GM12864 (cell line): ENCODE results near the gene TNFRSF1B.
A peak's percentile ranks its signal among the peaks of the same experiment; 100 is the strongest.

ENCODE experiments used
- DNase-seq: peaks from one replicate; pipeline ENCODE4 v3.0.0-alpha.2; 2011; ENCODE audit warnings: low read depth
- H3K4me3 ChIP-seq: 2 replicates; pipeline ENCODE4 v1.5.1; 2011; ENCODE audit warnings: mild to moderate bottlenecking, low read depth, low read length, control low read depth
- TF ChIP-seq, protein P1 (sequence below): IDR thresholded peaks from 2 replicates; pipeline ENCODE4 v1.5.1; 2011; ENCODE audit warnings: low read depth, mild to moderate bottlenecking, moderate library complexity, low read length, control low read depth, inconsistent platforms; ENCODE audit errors: missing control alignments

The TNFRSF1B gene

DNA sequence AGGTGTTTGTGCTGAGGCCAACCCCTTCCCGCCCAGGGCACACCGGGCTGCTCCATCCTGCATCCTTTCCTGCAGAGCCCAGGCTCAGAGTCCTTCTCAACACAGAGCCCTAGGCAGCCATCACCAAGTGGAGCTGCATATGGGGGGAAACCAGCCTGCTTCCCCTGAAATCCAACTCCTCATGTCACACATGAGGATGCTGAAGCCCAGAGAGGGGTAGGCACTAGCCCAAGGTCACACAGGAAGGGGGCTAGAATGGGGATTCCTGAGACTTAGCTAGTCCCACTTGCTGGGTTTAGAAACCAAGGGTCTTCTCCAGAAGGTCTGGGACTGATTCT lies 5.5 kb upstream of the TNFRSF1B start:
- H3K4me3 ChIP-seq, result no peak overlapping the region
- TF ChIP-seq, protein P1, sequence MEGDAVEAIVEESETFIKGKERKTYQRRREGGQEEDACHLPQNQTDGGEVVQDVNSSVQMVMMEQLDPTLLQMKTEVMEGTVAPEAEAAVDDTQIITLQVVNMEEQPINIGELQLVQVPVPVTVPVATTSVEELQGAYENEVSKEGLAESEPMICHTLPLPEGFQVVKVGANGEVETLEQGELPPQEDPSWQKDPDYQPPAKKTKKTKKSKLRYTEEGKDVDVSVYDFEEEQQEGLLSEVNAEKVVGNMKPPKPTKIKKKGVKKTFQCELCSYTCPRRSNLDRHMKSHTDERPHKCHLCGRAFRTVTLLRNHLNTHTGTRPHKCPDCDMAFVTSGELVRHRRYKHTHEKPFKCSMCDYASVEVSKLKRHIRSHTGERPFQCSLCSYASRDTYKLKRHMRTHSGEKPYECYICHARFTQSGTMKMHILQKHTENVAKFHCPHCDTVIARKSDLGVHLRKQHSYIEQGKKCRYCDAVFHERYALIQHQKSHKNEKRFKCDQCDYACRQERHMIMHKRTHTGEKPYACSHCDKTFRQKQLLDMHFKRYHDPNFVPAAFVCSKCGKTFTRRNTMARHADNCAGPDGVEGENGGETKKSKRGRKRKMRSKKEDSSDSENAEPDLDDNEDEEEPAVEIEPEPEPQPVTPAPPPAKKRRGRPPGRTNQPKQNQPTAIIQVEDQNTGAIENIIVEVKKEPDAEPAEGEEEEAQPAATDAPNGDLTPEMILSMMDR, result no peak

DNA sequence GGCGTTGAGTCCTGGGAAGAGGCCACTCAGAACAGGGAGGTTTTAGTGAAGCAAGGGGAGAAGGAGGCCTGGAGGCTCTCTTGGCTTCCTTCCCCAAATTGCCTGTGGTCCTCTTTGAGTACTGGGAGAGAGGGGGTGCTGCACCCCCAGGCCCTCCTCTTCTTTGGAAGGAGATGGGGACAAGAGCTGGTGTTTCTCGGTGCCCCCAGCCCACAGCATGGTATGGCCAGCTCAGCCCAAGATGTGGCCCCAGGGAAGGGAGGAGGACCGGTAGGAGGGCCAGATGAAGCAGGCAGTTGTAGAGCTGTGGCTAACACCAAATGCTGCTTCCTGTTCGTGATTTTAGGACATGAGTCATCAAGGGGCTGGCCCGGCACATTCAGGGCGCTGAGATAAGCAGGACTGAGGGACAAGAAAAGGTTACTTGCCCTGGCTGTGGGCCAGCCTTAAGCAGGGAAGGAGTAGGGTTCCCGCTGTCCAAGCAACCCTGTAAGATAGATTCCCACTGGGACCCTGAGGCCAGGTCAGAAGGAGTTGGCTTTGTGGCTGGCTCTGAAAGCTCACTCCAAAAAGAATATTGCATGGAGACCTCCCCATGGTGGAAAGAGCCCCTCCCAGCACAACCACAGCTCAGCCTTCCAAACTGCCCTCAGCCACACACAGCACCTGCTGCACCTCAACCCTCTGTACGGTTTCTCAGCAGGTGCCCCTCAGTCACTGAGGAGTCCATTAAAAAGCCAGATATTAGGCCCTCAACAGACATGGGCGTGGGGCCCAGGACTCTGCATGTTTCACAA lies 4.9 kb upstream of the TNFRSF1B start:
- DNase-seq, result peak; percentile 92

More for the DNA sequence above, 5.5 kb upstream of the TNFRSF1B start:
- no peak for DNase-seq

DNA sequence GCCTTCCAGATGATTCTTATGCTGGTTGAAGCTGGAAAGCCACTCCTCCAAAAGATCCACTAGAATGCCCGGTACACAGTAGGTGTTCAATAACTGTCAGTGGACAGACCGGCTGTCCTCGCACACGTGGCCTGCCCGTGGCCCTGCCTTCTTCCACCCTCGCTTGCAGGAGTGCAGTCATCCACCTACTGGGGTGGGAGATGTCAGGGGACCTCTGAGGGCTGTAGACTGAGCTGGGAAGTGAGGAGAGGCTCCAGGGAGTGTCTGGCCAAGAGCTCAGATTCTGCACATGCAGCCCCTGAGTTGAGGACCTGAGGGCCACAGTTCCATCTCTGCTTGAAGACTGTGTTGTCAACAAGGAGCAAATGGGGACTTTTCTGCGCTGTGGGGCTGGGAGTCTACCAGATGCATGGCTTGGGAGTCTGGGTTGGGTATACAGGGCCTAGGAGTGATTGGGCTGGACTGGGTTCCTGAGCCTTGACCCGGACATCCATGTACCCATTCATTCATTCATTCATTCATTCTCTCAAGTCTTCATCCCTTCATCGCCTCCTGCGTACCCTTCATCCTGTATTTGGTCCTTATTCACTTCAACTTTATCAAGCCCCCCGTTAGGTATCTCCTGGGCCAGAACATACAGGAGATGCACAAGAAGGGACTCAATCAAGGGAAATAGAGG lies 4.2 kb upstream of the TNFRSF1B start:
- no peak overlapping the region for H3K4me3 ChIP-seq
- TF ChIP-seq, protein P1, result no peak

More for the DNA sequence above, 4.9 kb upstream of the TNFRSF1B start:
- TF ChIP-seq, protein P1, result no peak
- H3K4me3 ChIP-seq, result no peak overlapping the region

DNA sequence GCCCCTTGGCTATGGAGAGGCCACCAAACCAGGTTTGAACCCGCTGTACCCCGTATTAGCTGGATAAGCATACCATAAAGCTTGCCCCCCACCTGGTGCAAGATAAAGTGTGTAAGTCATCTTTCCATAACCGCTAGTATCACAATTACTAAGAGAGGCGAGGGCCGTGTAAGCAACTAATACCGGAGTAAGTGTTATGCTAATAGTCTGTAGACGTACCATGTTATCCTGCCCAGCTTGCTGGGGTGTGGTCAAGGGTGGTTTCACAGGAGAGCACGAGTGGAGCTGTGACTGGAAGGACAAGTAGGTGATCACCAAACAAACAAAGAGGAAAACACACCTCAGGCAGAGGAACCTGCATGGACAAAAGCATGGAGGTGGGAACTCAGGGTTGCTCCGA lies 3.6 kb upstream of the TNFRSF1B start:
- DNase-seq, result no peak
- TF ChIP-seq, protein P1, result no peak
- no peak overlapping the region for H3K4me3 ChIP-seq

More for the DNA sequence above, 4.2 kb upstream of the TNFRSF1B start:
- DNase-seq, result no peak

DNA sequence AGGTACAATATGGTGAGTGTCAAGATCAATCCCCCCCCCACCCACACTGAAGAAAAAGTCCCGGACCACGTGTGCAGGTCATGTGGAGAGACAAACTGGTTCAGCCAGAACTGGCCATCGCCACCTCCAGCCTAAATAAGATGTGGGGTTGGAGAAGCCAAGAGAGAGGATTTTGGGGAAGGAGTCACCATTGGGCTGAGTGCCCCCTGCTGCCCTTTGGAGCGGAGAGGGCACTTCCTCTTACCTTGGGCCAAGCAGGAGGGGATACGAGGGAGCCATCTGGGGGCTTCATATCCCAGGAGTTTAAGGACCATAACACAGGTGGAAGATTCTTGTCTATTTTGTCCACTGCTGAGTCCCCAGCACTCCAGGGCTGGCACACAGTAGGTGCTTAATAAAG lies 2.6 kb upstream of the TNFRSF1B start:
- TF ChIP-seq, protein P1, result no peak
- no peak overlapping the region for H3K4me3 ChIP-seq
- no peak for DNase-seq

DNA sequence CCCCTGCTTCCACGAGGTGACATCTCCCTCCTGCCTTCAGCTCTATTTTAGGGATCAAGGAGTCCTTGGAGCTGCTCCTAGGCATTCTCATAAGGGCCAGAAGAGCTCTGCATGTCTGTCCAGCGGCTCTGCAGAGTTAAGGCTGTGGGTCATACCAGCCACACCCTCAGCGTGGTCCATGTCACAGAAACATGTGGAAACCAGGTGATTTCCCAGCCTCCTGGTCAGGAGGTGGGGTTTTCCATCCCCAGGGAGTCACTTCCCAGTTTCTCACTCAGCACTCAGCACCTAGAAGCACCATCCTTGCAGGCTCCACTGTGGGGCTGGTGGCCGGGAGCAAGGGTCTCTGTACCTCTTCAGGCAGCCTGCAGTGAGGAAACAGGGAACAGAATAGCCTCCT lies 1.4 kb upstream of the TNFRSF1B start:
- TF ChIP-seq, protein P1, result no peak
- no peak for DNase-seq
- no peak overlapping the region for H3K4me3 ChIP-seq
